LNCAP (cell line): ENCODE data around the gene LRRC61.
A peak's percentile ranks its signal among the peaks of the same experiment; 100 is the strongest.

Experiments
- CTCF ChIP-seq: fragments of 450-650 bp; IDR thresholded peaks from 2 replicates; pipeline ENCODE4 v1.5.1; 2017; ENCODE audit warnings: mild to moderate bottlenecking

LRRC61 gene

GRCh38 chr7:150322833-150323681 is at the start of gene LRRC61, which contains the start of gene ACTR3C:
TSS of gene LRRC61 (plus strand) at chr7:150323355. CDS start at chr7:150336862, 13,507 bp downstream.
TSS of gene ACTR3C (minus strand) at chr7:150323545. CDS start at chr7:150295296, 28,249 bp downstream.
- TF ChIP-seq CTCF: peak; percentile 35

GRCh38 chr7:150276132-150276695 is 46.9 kb upstream of the LRRC61 start:
- peak; percentile 79 for TF ChIP-seq CTCF

GRCh38 chr7:150285849-150286754 is 37.1 kb upstream of the LRRC61 start:
- peak; percentile 75 for TF ChIP-seq CTCF

GRCh38 chr7:150307129-150307528 is 16.0 kb upstream of the LRRC61 start:
- TF ChIP-seq CTCF: no peak

- TF ChIP-seq CTCF: no peak
Measured at GRCh38 chr7:150307904-150308303, 15.3 kb upstream of the LRRC61 start.

- no peak for TF ChIP-seq CTCF
Measured at GRCh38 chr7:150308575-150308974, 14.6 kb upstream of the LRRC61 start.

- TF ChIP-seq CTCF: no peak
Measured at GRCh38 chr7:150311146-150311545, 12.0 kb upstream of the LRRC61 start.
